Astrocyte (in vitro differentiated cells and primary cell): ENCODE results near the gene NHERF2.

ENCODE experiments used
- CTCF ChIP-seq: IDR thresholded peaks from 2 replicates; pipeline ENCODE4 v1.5.1; 2011; ENCODE audit warnings: low read depth, mild to moderate bottlenecking, inconsistent platforms, low read length, moderate library complexity; ENCODE audit not compliant: insufficient read depth
- EZH2 ChIP-seq: IDR thresholded peaks from 2 replicates; pipeline ENCODE4 v1.6.1; 2012; ENCODE audit warnings: mild to moderate bottlenecking, low read length, inconsistent platforms; ENCODE audit not compliant: insufficient read depth

- TF ChIP-seq CTCF = no peak
- no peak for TF ChIP-seq EZH2
Observed at GRCh38 chr16:2040041-2040786, 13.5 kb downstream of the NHERF2 start.
